ENCODE data around the gene DBN1. TPM values are rescaled to one million over a fixed set of nuclear protein-coding genes. Genes with fewer than 3 reads are reported as not detected.
A peak's percentile ranks its signal among the peaks of the same experiment; 100 is the strongest.

The DBN1 gene
- total RNA-seq, 6 donors from 2014 or later: 17.0 to 55.6 (median 30.1) TPM

- peak overlapping the region in 2 of 4 donors; percentile 37 to 48 for H3K4me3 ChIP-seq
- WGBS, 2 donors: 79 to 84% methylated on average over 9 of the region's 9 CpGs
- ATAC-seq (ENCODE audit: low FRiP score in 2 of 2): no peak
These were observed 33.7 kb upstream of the DBN1 start for GRCh38 chr5:177507165-177507564.

GRCh38 chr5:177505075-177505474 lies 31.6 kb upstream of the DBN1 start:
- no peak for DNase-seq
- no peak overlapping the region for H3K27ac ChIP-seq
- TF ChIP-seq POLR2AphosphoS5 (IDR thresholded peaks at IDR 0.05) (no peak), POLR2A (IDR thresholded peaks at IDR 0.05) (no peak), EP300 (IDR thresholded peaks at IDR 0.05) (no peak), CTCF (IDR thresholded peaks at IDR 0.05) (no peak)
- H3K9me3 ChIP-seq: no peaks in the 10 kb centered on the region
- 82 to 97% methylated on average over 4 of the region's 4 CpGs for WGBS, 2 donors
- ATAC-seq (ENCODE audit: low FRiP score in 2 of 2): no peak
- no peaks in the 10 kb centered on the region for H3K27me3 ChIP-seq
- H3K36me3 ChIP-seq: peaks cover 0 to 11% (median 6%) of the 10 kb centered on the region in 4 donors
- H3K4me3 ChIP-seq: no peak overlapping the region
- peaks cover 4 to 14% (median 8%) of the 10 kb centered on the region in 4 donors for H3K4me1 ChIP-seq

More at GRCh38 chr5:177507165-177507564, 33.7 kb upstream of the DBN1 start:
- H3K36me3 ChIP-seq: peaks cover 0 to 30% (median 22%) of the 10 kb centered on the region in 4 donors
- H3K4me1 ChIP-seq: peaks cover 0 to 19% (median 13%) of the 10 kb centered on the region in 4 donors
- H3K27me3 ChIP-seq: no peaks in the 10 kb centered on the region
- no peak overlapping the region for H3K27ac ChIP-seq
- TF ChIP-seq EP300 (IDR thresholded peaks at IDR 0.05): no peak
- no peak for TF ChIP-seq POLR2AphosphoS5 (IDR thresholded peaks at IDR 0.05)
- TF ChIP-seq CTCF (IDR thresholded peaks at IDR 0.05): no peak
- no peak for TF ChIP-seq POLR2A (IDR thresholded peaks at IDR 0.05)
- no peak for DNase-seq
- no peaks in the 10 kb centered on the region for H3K9me3 ChIP-seq

- H3K27me3 ChIP-seq: no peaks in the 10 kb centered on the region
- H3K9me3 ChIP-seq: no peaks in the 10 kb centered on the region
- H3K36me3 ChIP-seq: peaks cover 0 to 11% (median 6%) of the 10 kb centered on the region in 4 donors
- WGBS, 2 donors: 88 to 89% methylated on average over 6 to 35 of the region's 47 CpGs
- H3K4me1 ChIP-seq: peaks cover 4 to 7% (median 4%) of the 10 kb centered on the region in 4 donors
- H3K27ac ChIP-seq: no peak overlapping the region
- H3K4me3 ChIP-seq: no peak overlapping the region
- ATAC-seq (ENCODE audit: low FRiP score in 2 of 2) (no peak), DNase-seq (no peak)
- no peak for TF ChIP-seq POLR2AphosphoS5 (IDR thresholded peaks at IDR 0.05)
- no peak for TF ChIP-seq CTCF (IDR thresholded peaks at IDR 0.05)
- TF ChIP-seq POLR2A (IDR thresholded peaks at IDR 0.05): no peak
- no peak for TF ChIP-seq EP300 (IDR thresholded peaks at IDR 0.05)
These were observed 30.9 kb upstream of the DBN1 start for GRCh38 chr5:177504086-177505056.

- ATAC-seq (ENCODE audit: low FRiP score in 2 of 2) (no peak), DNase-seq (no peak)
- H3K36me3 ChIP-seq: peaks cover 0 to 11% (median 6%) of the 10 kb centered on the region in 4 donors
- H3K27me3 ChIP-seq: no peaks in the 10 kb centered on the region
- no peak for TF ChIP-seq EP300 (IDR thresholded peaks at IDR 0.05)
- no peak for TF ChIP-seq POLR2AphosphoS5 (IDR thresholded peaks at IDR 0.05)
- peak in 1 of 4 donors; percentile 0 for TF ChIP-seq POLR2A (IDR thresholded peaks at IDR 0.05)
- no peak for TF ChIP-seq CTCF (IDR thresholded peaks at IDR 0.05)
- no peak overlapping the region for H3K27ac ChIP-seq
- 82 to 93% methylated on average over 11 to 22 of the region's 24 CpGs for WGBS, 2 donors
- no peak overlapping the region for H3K4me3 ChIP-seq
- H3K4me1 ChIP-seq: peaks cover 4 to 6% (median 5%) of the 10 kb centered on the region in 4 donors
- no peaks in the 10 kb centered on the region for H3K9me3 ChIP-seq
These were observed 30.1 kb upstream of the DBN1 start for GRCh38 chr5:177503351-177504085.
